ENCODE measurements around the gene KCNQ4. TPM values are rescaled to one million over a fixed set of nuclear protein-coding genes. Genes with fewer than 3 reads are reported as not detected.

The KCNQ4 gene
- total and polyA plus RNA-seq, 2 of the 8 experiments (the other 6 are each of a cell fraction or from before 2014, with no cell fraction given), result 2.2 to 3.9 TPM

GRCh38 chr1:40758578-40759343 lies 24.8 kb upstream of the KCNQ4 start:
- Histone ChIP-seq H3K9ac (replicated peaks in 1 of 4; ENCODE audit: extremely low read depth in 1 of 4, low read depth in 3 of 4, low read length in 3 of 4) (no peak overlapping the region), H2BK12ac (ENCODE audit: low read depth, low read length) (no peak overlapping the region), H2BK5ac (ENCODE audit: low read depth, low read length) (no peak overlapping the region), H3K4ac (replicated peaks; ENCODE audit: insufficient read length, low read depth, low read length) (no peak overlapping the region), H3K27me3 (replicated peaks in 1 of 4; ENCODE audit: control insufficient read depth in 3 of 4, extremely low read depth in 1 of 4, insufficient read depth in 3 of 4, low read length in 3 of 4) (no peaks in the 10 kb centered on the region), H3K36me3 (ENCODE audit: control insufficient read depth in 2 of 4, insufficient read depth in 4 of 4, low read length in 3 of 4) (peaks cover 18 to 77% (median 61%) of the 10 kb centered on the region in 4 experiments; a peak in 7 of 8 replicates), H4K8ac (ENCODE audit: extremely low read depth, insufficient read depth, low read length) (no peak overlapping the region), H3K4me2 (ENCODE audit: insufficient read depth in 1 of 2, low read depth in 2 of 2, low read length in 2 of 2) (no peak overlapping the region), H2AK5ac (ENCODE audit: low read depth, low read length) (no peak overlapping the region), H3K79me1 (ENCODE audit: low read depth, low read length) (peaks cover 7% of the 10 kb centered on the region; the same call in 1 of the 2 replicates), H3K79me2 (ENCODE audit: control insufficient read depth in 1 of 2, insufficient read depth in 2 of 2, low read length in 2 of 2) (no peaks in the 10 kb centered on the region), H3K14ac (ENCODE audit: insufficient read length) (no peak overlapping the region), H3K18ac (ENCODE audit: extremely low read depth, low read length) (no peak overlapping the region), H3K23me2 (ENCODE audit: low read depth, low read length) (no peaks in the 10 kb centered on the region; the same call in 1 of the 2 replicates), H2BK120ac (replicated peaks; ENCODE audit: low read depth, low read length) (no peak overlapping the region), H3K56ac (replicated peaks; ENCODE audit: insufficient read length, low read depth, low read length) (no peak overlapping the region), H3K9me3 (ENCODE audit: insufficient read depth in 2 of 2, low read depth in 1 of 2, low read length in 1 of 2) (no peaks in the 10 kb centered on the region), H3K4me3 (ENCODE audit: extremely low read depth in 1 of 4, insufficient read depth in 2 of 4, low read depth in 3 of 4, low read length in 4 of 4) (no peak overlapping the region), H4K20me1 (replicated peaks in 1 of 2; ENCODE audit: control insufficient read depth in 1 of 2, insufficient read depth in 2 of 2, low read length in 2 of 2) (peaks cover 5 to 6% of the 10 kb centered on the region in 2 experiments), H4K5ac (ENCODE audit: insufficient read length, low read depth, low read length) (no peak overlapping the region), H2BK15ac (ENCODE audit: low read length) (no peak overlapping the region), H2BK20ac (ENCODE audit: low read length) (no peak overlapping the region), H3K27ac (ENCODE audit: low read depth, low read length) (no peak overlapping the region), H3K4me1 (replicated peaks in 1 of 4; ENCODE audit: control insufficient read depth in 3 of 4, insufficient read depth in 4 of 4, low read length in 3 of 4) (no peaks in the 10 kb centered on the region), H2AFZ (ENCODE audit: low read length) (no peak overlapping the region), H4K91ac (replicated peaks; ENCODE audit: insufficient read length, low read length) (no peak overlapping the region), H3K23ac (ENCODE audit: insufficient read length) (no peak overlapping the region)
- WGBS, 2 experiments (ENCODE audit: extremely low coverage in 1 of 2, insufficient coverage in 1 of 2, insufficient read length in 1 of 2, insufficient replicate concordance in 2 of 2, low coverage in 1 of 2, low lambda C conversion rate in 2 of 2, missing lambda C conversion rate in 1 of 2), result 95% methylated on average over 6 of the region's 6 CpGs; no CpG with 5 or more reads in 1 of the 2 experiments
- POLR2A ChIA-PET (ENCODE audit: partially characterized antibody), result interaction anchor here (0.5 to 3.9 kb wide), 3 partner anchors 13 to 386 kb away, joined by 3 to 14 read pairs (median 10); partner anchors contain the start of gene NFYC
- FAIRE-seq (no peak), DNase-seq (ENCODE audit: low read depth in 1 of 2, low spot score in 2 of 2) (no peak)
- CTCF ChIA-PET (ENCODE audit: partially characterized antibody), result interaction anchor here (0.7 to 15.0 kb wide), 4 partner anchors 11 to 192 kb away, joined by 3 to 140 read pairs (median 6); no protein-coding TSS in a partner anchor
- no peak for TF ChIP-seq TAF7 (optimal IDR thresholded peaks at IDR 0.05; ENCODE audit: borderline replicate concordance, low read depth, low read length)
- TF ChIP-seq SP2 (IDR thresholded peaks at IDR 0.05; ENCODE audit: low read length), result no peak
- no peak for TF ChIP-seq KDM4A (IDR thresholded peaks at IDR 0.05; ENCODE audit: low read depth, low read length, severe bottlenecking)
- TF ChIP-seq SIX5 (IDR thresholded peaks at IDR 0.05; ENCODE audit: low read depth, low read length), result no peak
- TF ChIP-seq, protein P1, sequence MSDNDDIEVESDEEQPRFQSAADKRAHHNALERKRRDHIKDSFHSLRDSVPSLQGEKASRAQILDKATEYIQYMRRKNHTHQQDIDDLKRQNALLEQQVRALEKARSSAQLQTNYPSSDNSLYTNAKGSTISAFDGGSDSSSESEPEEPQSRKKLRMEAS (IDR thresholded peaks at IDR 0.05), result no peak
- no peak for TF ChIP-seq CEBPB (IDR thresholded peaks at IDR 0.05; ENCODE audit: low read depth, low read length)
- no peak for TF ChIP-seq HDAC6 (IDR thresholded peaks at IDR 0.05; ENCODE audit: low read depth, low read length)
- TF ChIP-seq TCF12 (IDR thresholded peaks at IDR 0.05; ENCODE audit: low read depth, low read length), result no peak
- no peak for TF ChIP-seq RFX5 (IDR thresholded peaks at IDR 0.05; ENCODE audit: borderline replicate concordance, low read depth, low read length)
- TF ChIP-seq GTF2F1 (IDR thresholded peaks at IDR 0.05; ENCODE audit: borderline replicate concordance, low read depth, low read length), result no peak
- TF ChIP-seq HDAC2 (IDR thresholded peaks at IDR 0.05; ENCODE audit: borderline replicate concordance in 1 of 2, low read depth in 2 of 2, low read length in 2 of 2), result no peak
- no peak for TF ChIP-seq BCL11A (IDR thresholded peaks at IDR 0.05; ENCODE audit: low read depth in 2 of 2, low read length in 2 of 2)
- no peak for TF ChIP-seq TEAD4 (IDR thresholded peaks at IDR 0.05; ENCODE audit: low read depth, low read length)
